ENCODE measurements around the gene EFCAB7.
"Not testable (repeated sequence)": the region's sequence is repeated elsewhere in the genome, so short reads cannot be mapped to it uniquely, and the experiment has no call there.

Gene EFCAB7

GRCh38 chr1:63548877-63549276 is 25.6 kb downstream of the EFCAB7 start:
- no peak for DNase-seq

GRCh38 chr1:63555480-63555879 is 32.2 kb downstream of the EFCAB7 start:
- DNase-seq = no peak

- peak in 5 of 56 donors; percentile 0 to 17 (median 1) for DNase-seq
These were observed 34.2 kb downstream of the EFCAB7 start for GRCh38 chr1:63557365-63557987.

- no peak for DNase-seq
These were observed 36.0 kb downstream of the EFCAB7 start for GRCh38 chr1:63559357-63559756.

GRCh38 chr1:63563745-63564144 is 40.4 kb downstream of the EFCAB7 start:
- no peak for DNase-seq

GRCh38 chr1:63569068-63569467 is 45.7 kb downstream of the EFCAB7 start:
- no peak for DNase-seq

GRCh38 chr1:63569640-63570316 is 46.5 kb downstream of the EFCAB7 start:
- no peak for DNase-seq

- not testable (repeated sequence) for DNase-seq
These were observed 49.4 kb downstream of the EFCAB7 start for GRCh38 chr1:63572686-63573085.

GRCh38 chr1:63574203-63574796 is 51.0 kb downstream of the EFCAB7 start:
- DNase-seq = not testable (repeated sequence)

- peak in 1 of 56 donors; percentile 11 for DNase-seq
These were observed 52.1 kb downstream of the EFCAB7 start for GRCh38 chr1:63575340-63575826.

- not testable (repeated sequence) for DNase-seq
These were observed 63.0 kb downstream of the EFCAB7 start for GRCh38 chr1:63586326-63586725.

- DNase-seq = no peak
These were observed 66.8 kb downstream of the EFCAB7 start for GRCh38 chr1:63590166-63590560.

- peak in 3 of 56 donors; percentile 38 to 47 (median 40) for DNase-seq
These were observed 69.4 kb downstream of the EFCAB7 start for GRCh38 chr1:63592536-63593302.

GRCh38 chr1:63593303-63593885 is 70.1 kb downstream of the EFCAB7 start, which contains the start of gene PGM1:
TSS of gene PGM1 (plus strand) at chr1:63593411. CDS start at chr1:63593489, 78 bp downstream.
- DNase-seq = peak in 53 of 56 donors; percentile 1 to 84 (median 61)

- DNase-seq = peak in 49 of 56 donors; percentile 14 to 76 (median 49)
These were observed 70.7 kb downstream of the EFCAB7 start for GRCh38 chr1:63593886-63594605.

GRCh38 chr1:63595435-63595834 is 72.1 kb downstream of the EFCAB7 start:
- no peak for DNase-seq

- no peak for DNase-seq
These were observed 76.5 kb downstream of the EFCAB7 start for GRCh38 chr1:63599799-63600198.

- no peak for DNase-seq
These were observed 76.9 kb downstream of the EFCAB7 start for GRCh38 chr1:63600248-63600647.

- DNase-seq = no peak
These were observed 77.7 kb downstream of the EFCAB7 start for GRCh38 chr1:63601061-63601460.

- no peak for DNase-seq
These were observed 78.1 kb downstream of the EFCAB7 start for GRCh38 chr1:63601463-63601862.
